ENCODE data around the gene TMX1.
A peak's percentile ranks its signal among the peaks of the same experiment; 100 is the strongest.

The TMX1 gene

DNA sequence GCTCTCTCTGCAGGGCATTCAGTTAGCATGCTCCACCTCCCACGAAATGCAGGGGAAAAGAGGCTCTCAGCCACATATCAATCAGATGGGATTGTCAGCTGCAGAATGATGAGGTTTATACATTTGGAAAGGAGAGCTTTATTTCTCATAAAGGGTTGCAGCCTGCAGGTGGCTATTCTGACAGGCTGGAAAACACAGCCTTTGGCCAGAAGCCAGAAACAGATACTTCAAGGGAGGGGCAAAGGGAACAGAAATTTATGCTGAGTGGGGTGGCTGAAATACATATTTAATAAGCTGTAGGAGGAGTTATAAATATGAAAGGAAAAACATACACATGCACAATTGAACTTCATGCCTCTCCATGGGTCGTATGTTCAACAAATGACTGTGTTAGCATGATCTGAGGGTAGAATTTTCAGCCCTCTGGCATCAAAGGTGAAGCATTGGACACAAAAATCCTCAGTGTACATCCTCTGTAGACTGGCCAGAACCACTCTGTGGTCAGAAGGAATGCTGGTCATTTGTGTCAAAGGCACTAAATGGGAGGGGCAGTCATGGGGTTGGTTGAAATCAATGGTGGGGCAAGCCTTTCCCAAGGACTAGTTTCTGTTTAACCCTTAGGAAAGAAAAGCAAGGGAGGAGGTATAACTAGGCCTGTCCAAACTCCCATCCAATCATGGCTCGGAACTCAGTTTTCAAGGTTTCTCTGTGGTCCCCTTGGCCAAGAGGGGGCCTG lies 62.4 kb downstream of the TMX1 start:
- Histone ChIP-seq H2AK5ac (ENCODE audit: low read depth, low read length) (no peak overlapping the region), H3K18ac (ENCODE audit: low read length) (no peak overlapping the region), H2BK5ac (ENCODE audit: low read length) (no peak overlapping the region), H3K4ac (ENCODE audit: low read length) (no peak overlapping the region), H3K79me1 (ENCODE audit: low read depth, low read length) (no peaks in the 10 kb centered on the region), H3K4me2 (ENCODE audit: insufficient read depth, low read length, poor library complexity, severe bottlenecking) (no peak overlapping the region), H3K27me3 (ENCODE audit: control insufficient read depth in 3 of 3, insufficient read depth in 3 of 3, low read depth in 1 of 3, low read length in 3 of 3) (peaks cover 0 to 5% (median 0%) of the 10 kb centered on the region in 3 experiments), H3K23ac (ENCODE audit: low read depth, low read length, poor library complexity) (no peak overlapping the region), H3K14ac (ENCODE audit: low read length) (no peak overlapping the region), H3K9ac (ENCODE audit: low read depth, low read length, poor library complexity) (no peak overlapping the region), H4K8ac (ENCODE audit: low read depth, low read length) (no peak overlapping the region), H2AFZ (ENCODE audit: low read length) (no peak overlapping the region), H2BK12ac (ENCODE audit: low read length) (no peak overlapping the region), H3K9me3 (replicated peaks in 1 of 2; ENCODE audit: control insufficient read depth in 2 of 2, insufficient read depth in 1 of 2, low read depth in 1 of 2, low read length in 2 of 2) (no peaks in the 10 kb centered on the region), H3K36me3 (replicated peaks in 1 of 2; ENCODE audit: control insufficient read depth in 2 of 2, insufficient read depth in 2 of 2, low read length in 2 of 2) (no peaks in the 10 kb centered on the region), H3K4me1 (ENCODE audit: control insufficient read depth in 2 of 2, insufficient read depth in 1 of 2, low read depth in 1 of 2, low read length in 2 of 2) (peaks cover 1 to 18% of the 10 kb centered on the region in 2 donors), H2BK120ac (ENCODE audit: low read depth, low read length) (no peak overlapping the region), H2BK15ac (ENCODE audit: low read length) (no peak overlapping the region), H3K27ac (replicated peaks; ENCODE audit: low read length) (no peak overlapping the region), H3K4me3 (ENCODE audit: low read length in 2 of 2) (no peak overlapping the region), H4K91ac (ENCODE audit: low read depth, low read length, poor library complexity) (no peak overlapping the region)
- no peak for DNase-seq (ENCODE audit: low spot score)
- no CpG with 5 or more reads among the region's 3 CpGs for WGBS, 2 donors (ENCODE audit: extremely low coverage in 2 of 2, insufficient read length in 2 of 2, insufficient replicate concordance in 1 of 2)

DNA sequence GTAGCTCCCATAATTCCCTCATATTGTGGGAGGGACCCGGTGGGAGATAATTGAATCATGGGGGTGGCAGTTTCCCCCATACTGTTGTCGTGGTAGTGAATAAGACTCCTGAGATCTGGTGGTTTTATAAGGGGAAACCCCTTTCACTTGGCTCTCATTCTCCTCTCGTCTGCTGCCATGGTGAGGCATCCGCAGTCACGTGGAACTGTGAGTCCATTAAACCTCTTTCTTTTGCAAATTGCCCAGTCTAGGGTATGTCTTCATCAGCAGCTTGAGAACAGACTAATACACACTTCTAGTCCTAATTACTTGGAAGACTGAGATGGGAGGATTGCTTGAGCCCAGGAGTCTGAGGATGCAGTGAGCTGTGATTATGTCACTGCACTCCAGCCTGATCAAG lies 64.4 kb downstream of the TMX1 start:
- Histone ChIP-seq H2BK120ac (ENCODE audit: low read depth, low read length) (no peak overlapping the region), H3K18ac (ENCODE audit: low read length) (no peak overlapping the region), H3K23ac (ENCODE audit: low read depth, low read length, poor library complexity) (no peak overlapping the region), H3K14ac (ENCODE audit: low read length) (no peak overlapping the region), H3K36me3 (replicated peaks in 1 of 2; ENCODE audit: control insufficient read depth in 2 of 2, insufficient read depth in 2 of 2, low read length in 2 of 2) (no peaks in the 10 kb centered on the region), H2BK5ac (ENCODE audit: low read length) (no peak overlapping the region), H2BK15ac (ENCODE audit: low read length) (no peak overlapping the region), H3K9ac (ENCODE audit: low read depth, low read length, poor library complexity) (no peak overlapping the region), H3K9me3 (replicated peaks in 1 of 2; ENCODE audit: control insufficient read depth in 2 of 2, insufficient read depth in 1 of 2, low read depth in 1 of 2, low read length in 2 of 2) (no peaks in the 10 kb centered on the region), H2AFZ (ENCODE audit: low read length) (peak overlapping the region; percentile 48), H3K4ac (ENCODE audit: low read length) (no peak overlapping the region), H2AK5ac (ENCODE audit: low read depth, low read length) (no peak overlapping the region), H2BK12ac (ENCODE audit: low read length) (no peak overlapping the region), H3K27ac (replicated peaks; ENCODE audit: low read length) (no peak overlapping the region), H4K91ac (ENCODE audit: low read depth, low read length, poor library complexity) (no peak overlapping the region), H4K8ac (ENCODE audit: low read depth, low read length) (no peak overlapping the region), H3K27me3 (ENCODE audit: control insufficient read depth in 3 of 3, insufficient read depth in 3 of 3, low read depth in 1 of 3, low read length in 3 of 3) (peaks cover 0 to 15% (median 0%) of the 10 kb centered on the region in 3 experiments), H3K4me3 (ENCODE audit: low read length in 2 of 2) (no peak overlapping the region), H3K4me2 (ENCODE audit: insufficient read depth, low read length, poor library complexity, severe bottlenecking) (no peak overlapping the region), H3K79me1 (ENCODE audit: low read depth, low read length) (no peaks in the 10 kb centered on the region), H3K4me1 (ENCODE audit: control insufficient read depth in 2 of 2, insufficient read depth in 1 of 2, low read depth in 1 of 2, low read length in 2 of 2) (peaks cover 1 to 18% of the 10 kb centered on the region in 2 donors)
- WGBS, 2 donors (ENCODE audit: extremely low coverage in 2 of 2, insufficient read length in 2 of 2, insufficient replicate concordance in 1 of 2): no CpG with 5 or more reads among the region's 5 CpGs
- DNase-seq (ENCODE audit: low spot score): no peak

DNA sequence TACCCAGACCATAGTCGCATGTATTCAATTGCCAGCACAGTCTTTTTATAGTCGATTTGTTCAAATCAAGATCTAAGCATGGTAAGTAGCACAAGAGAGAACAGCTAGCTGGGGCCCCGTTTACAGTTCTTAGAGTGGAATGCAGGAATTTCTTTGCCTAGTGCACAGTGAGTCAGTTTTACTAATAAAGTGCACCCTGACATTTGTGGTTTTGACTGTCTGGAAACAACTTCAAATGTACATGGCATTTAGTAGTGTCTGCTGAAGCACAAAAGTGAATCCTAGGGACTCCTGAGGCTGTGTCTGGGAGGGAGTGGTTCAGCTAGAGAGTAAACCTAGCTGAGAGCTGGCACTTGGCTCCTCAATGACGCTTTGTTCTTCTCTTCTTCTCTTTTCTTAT lies 64.9 kb downstream of the TMX1 start:
- H2AK5ac ChIP-seq (ENCODE audit: low read depth, low read length): no peak overlapping the region
- no peak overlapping the region for H4K8ac ChIP-seq (ENCODE audit: low read depth, low read length)
- no peaks in the 10 kb centered on the region for H3K79me1 ChIP-seq (ENCODE audit: low read depth, low read length)
- no peak overlapping the region for H3K4ac ChIP-seq (ENCODE audit: low read length)
- H2AFZ ChIP-seq (ENCODE audit: low read length): peak overlapping the region; percentile 27
- H3K27me3 ChIP-seq (ENCODE audit: control insufficient read depth in 3 of 3, insufficient read depth in 3 of 3, low read depth in 1 of 3, low read length in 3 of 3): peaks cover 0 to 15% (median 0%) of the 10 kb centered on the region in 3 experiments
- no peak overlapping the region for H3K4me2 ChIP-seq (ENCODE audit: insufficient read depth, low read length, poor library complexity, severe bottlenecking)
- no peaks in the 10 kb centered on the region for H3K9me3 ChIP-seq (replicated peaks in 1 of 2; ENCODE audit: control insufficient read depth in 2 of 2, insufficient read depth in 1 of 2, low read depth in 1 of 2, low read length in 2 of 2)
- no CpG with 5 or more reads among the region's 4 CpGs for WGBS, 2 donors (ENCODE audit: extremely low coverage in 2 of 2, insufficient read length in 2 of 2, insufficient replicate concordance in 1 of 2)
- H2BK120ac ChIP-seq (ENCODE audit: low read depth, low read length): no peak overlapping the region
- H2BK12ac ChIP-seq (ENCODE audit: low read length): no peak overlapping the region
- no peak overlapping the region for H3K4me3 ChIP-seq (ENCODE audit: low read length in 2 of 2)
- H3K18ac ChIP-seq (ENCODE audit: low read length): no peak overlapping the region
- H3K14ac ChIP-seq (ENCODE audit: low read length): no peak overlapping the region
- H2BK15ac ChIP-seq (ENCODE audit: low read length): no peak overlapping the region
- no peak overlapping the region for H3K9ac ChIP-seq (ENCODE audit: low read depth, low read length, poor library complexity)
- no peak overlapping the region for H3K23ac ChIP-seq (ENCODE audit: low read depth, low read length, poor library complexity)
- H3K4me1 ChIP-seq (ENCODE audit: control insufficient read depth in 2 of 2, insufficient read depth in 1 of 2, low read depth in 1 of 2, low read length in 2 of 2): peaks cover 1 to 18% of the 10 kb centered on the region in 2 donors
- no peak overlapping the region for H2BK5ac ChIP-seq (ENCODE audit: low read length)
- no peak overlapping the region for H4K91ac ChIP-seq (ENCODE audit: low read depth, low read length, poor library complexity)
- H3K27ac ChIP-seq (replicated peaks; ENCODE audit: low read length): no peak overlapping the region
- H3K36me3 ChIP-seq (replicated peaks in 1 of 2; ENCODE audit: control insufficient read depth in 2 of 2, insufficient read depth in 2 of 2, low read length in 2 of 2): no peaks in the 10 kb centered on the region
- DNase-seq (ENCODE audit: low spot score): no peak

DNA sequence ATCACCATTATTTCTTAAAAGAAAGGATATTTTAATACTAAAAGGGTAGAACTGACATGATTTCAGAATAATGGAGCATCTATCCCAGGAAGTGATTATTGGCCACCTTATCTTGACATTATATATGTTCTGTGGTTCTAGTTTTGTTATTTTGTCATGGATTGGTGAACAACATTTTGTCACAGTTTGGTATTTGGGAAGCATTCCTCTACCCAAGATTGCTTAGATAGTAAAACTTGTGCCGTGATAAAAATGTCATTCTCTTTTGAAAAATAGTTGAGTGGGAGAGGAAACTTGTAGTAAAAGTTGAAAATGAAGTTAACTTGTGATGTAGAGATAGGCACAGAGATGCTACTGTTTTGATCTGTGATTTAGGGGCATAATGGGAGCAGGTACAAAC lies 65.7 kb downstream of the TMX1 start:
- Histone ChIP-seq H3K14ac (ENCODE audit: low read length) (no peak overlapping the region), H3K27ac (replicated peaks; ENCODE audit: low read length) (no peak overlapping the region)
- no CpG with 5 or more reads among the region's 1 CpG for WGBS, 2 donors (ENCODE audit: extremely low coverage in 2 of 2, insufficient read length in 2 of 2, insufficient replicate concordance in 1 of 2)

More for the DNA sequence above, 65.7 kb downstream of the TMX1 start:
- Histone ChIP-seq H3K79me1 (ENCODE audit: low read depth, low read length) (no peaks in the 10 kb centered on the region), H3K4ac (ENCODE audit: low read length) (no peak overlapping the region), H4K8ac (ENCODE audit: low read depth, low read length) (no peak overlapping the region), H2AFZ (ENCODE audit: low read length) (no peak overlapping the region), H3K23ac (ENCODE audit: low read depth, low read length, poor library complexity) (no peak overlapping the region), H3K9me3 (replicated peaks in 1 of 2; ENCODE audit: control insufficient read depth in 2 of 2, insufficient read depth in 1 of 2, low read depth in 1 of 2, low read length in 2 of 2) (no peaks in the 10 kb centered on the region), H3K18ac (ENCODE audit: low read length) (no peak overlapping the region), H3K36me3 (replicated peaks in 1 of 2; ENCODE audit: control insufficient read depth in 2 of 2, insufficient read depth in 2 of 2, low read length in 2 of 2) (no peaks in the 10 kb centered on the region), H3K4me1 (ENCODE audit: control insufficient read depth in 2 of 2, insufficient read depth in 1 of 2, low read depth in 1 of 2, low read length in 2 of 2) (peaks cover 1 to 18% of the 10 kb centered on the region in 2 donors), H3K4me3 (ENCODE audit: low read length in 2 of 2) (no peak overlapping the region), H4K91ac (ENCODE audit: low read depth, low read length, poor library complexity) (no peak overlapping the region), H2BK5ac (ENCODE audit: low read length) (no peak overlapping the region), H2AK5ac (ENCODE audit: low read depth, low read length) (no peak overlapping the region), H2BK15ac (ENCODE audit: low read length) (no peak overlapping the region), H3K4me2 (ENCODE audit: insufficient read depth, low read length, poor library complexity, severe bottlenecking) (no peak overlapping the region), H3K27me3 (ENCODE audit: control insufficient read depth in 3 of 3, insufficient read depth in 3 of 3, low read depth in 1 of 3, low read length in 3 of 3) (peaks cover 0 to 18% (median 0%) of the 10 kb centered on the region in 3 experiments), H2BK12ac (ENCODE audit: low read length) (no peak overlapping the region), H2BK120ac (ENCODE audit: low read depth, low read length) (no peak overlapping the region), H3K9ac (ENCODE audit: low read depth, low read length, poor library complexity) (no peak overlapping the region)
- no peak for DNase-seq (ENCODE audit: low spot score)

Measured in neuronal stem cell (in vitro differentiated cells).